GM21390 (cell line): ENCODE measurements around the gene CAP2.

Experiments
- ATAC-seq: cut with Tn5 transposase; IDR thresholded peaks from one replicate; pipeline ENCODE4 v1.9.1; 2021; ENCODE audit not compliant: unreplicated experiment

Gene CAP2

DNA sequence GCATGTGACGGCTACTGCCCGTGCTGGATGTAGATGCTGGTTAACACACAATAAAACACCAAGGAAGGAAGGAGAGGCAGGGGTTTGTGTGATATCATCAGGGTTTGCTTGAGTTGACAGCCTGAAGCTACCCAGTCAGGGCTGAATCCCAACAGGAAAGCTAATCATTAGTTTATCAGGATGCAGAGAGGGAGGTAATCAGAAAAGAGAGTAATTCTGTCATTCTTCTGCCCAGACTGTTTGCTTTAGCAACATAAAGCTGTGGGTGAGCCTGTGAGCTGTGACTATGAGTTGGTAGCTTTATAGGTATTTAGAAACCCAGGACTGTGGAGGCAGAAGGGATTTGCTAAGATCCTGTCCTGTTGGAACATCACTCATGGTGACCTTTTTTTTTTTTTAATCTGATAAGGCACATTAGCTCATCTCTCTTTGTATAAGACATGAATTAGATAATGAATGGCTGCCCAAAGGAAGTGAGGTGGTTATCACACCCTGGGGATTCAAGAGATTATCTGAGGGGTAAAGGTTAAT lies 79.3 kb downstream of the CAP2 start:
- ATAC-seq: no peak

DNA sequence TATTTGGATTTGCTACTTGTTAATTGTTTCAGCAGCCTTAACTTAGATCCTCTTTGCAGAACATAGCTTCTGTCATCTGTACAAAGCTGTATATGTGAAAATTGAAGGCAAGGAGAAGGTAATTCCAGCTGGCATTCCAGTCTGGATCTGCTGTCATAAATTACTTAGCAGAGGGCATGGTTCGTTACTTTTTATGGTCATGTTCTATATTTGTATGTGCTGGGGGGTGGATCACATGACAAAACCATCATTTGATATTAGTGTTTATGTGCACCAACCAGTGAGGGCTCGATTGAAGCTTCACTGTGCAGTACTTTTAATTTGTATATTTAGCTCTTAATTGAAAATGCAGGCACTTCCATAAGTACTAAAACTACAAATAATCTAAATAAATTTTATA lies 80.2 kb downstream of the CAP2 start:
- no peak for ATAC-seq

DNA sequence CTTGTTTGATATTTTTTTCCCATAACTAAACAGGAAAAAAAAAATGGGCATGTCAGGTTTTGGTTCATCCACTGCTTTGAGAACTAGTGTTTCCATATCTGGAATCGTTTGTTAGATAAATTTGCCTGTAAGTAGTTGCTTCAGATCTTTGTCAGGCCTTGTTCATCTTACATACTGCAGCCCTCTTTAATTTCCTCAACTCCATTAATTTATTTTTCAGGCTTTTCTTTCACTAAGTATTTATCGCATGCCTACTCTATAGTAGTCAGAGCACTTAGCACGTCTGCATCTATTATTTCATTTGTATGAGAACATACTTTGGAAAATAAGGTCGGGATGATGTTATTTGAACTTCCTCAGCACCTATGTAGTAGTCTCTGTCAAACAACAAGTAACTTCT lies 80.9 kb downstream of the CAP2 start:
- ATAC-seq: no peak

DNA sequence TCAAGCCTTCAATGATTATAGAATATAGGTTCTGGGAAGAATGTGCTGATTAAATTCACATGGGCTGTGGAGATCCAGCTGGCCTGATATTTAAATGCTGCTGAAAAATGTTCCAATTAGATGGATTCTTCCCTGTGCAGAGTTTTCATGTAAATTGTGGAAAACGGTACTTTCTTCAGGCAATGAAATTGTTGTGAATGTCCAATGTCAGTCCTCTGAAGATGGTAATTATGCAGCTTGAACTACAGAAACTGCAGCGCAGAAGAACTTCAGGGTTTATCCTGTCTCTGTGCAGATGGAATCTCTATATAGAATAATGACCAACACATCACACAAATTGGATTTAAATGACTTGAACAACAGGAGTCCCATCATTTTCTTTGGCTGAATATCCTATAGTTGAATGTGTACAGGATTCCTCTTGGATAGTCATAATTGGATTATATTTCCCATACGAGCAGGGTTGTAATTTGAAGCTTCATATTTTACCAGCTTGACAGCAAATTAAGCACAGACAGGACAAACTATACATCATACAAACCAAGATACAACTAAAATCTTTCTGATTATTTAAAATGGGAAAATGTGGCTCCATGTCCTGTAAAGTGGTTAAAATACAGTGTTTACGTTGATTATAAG lies 82.3 kb downstream of the CAP2 start:
- no peak for ATAC-seq

DNA sequence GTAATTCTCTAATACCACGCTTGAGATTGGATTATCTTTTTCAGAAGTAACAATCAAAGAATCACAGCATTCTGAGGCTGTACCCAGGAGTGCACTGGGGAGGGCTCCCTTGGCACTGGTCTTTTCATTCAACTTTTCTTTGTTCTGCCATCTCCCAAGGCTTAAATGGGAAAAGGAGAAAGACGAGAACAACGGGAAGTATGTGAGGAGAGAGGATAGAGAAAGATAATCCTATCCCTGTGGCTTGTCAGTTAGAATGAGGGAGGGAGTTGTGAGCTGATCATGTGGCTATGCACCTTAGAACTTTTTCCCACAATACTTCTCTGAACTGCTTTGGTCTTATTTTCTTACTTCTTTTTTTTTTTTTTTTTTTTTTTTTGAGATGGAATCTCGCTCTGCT lies 83.1 kb downstream of the CAP2 start:
- ATAC-seq: no peak

DNA sequence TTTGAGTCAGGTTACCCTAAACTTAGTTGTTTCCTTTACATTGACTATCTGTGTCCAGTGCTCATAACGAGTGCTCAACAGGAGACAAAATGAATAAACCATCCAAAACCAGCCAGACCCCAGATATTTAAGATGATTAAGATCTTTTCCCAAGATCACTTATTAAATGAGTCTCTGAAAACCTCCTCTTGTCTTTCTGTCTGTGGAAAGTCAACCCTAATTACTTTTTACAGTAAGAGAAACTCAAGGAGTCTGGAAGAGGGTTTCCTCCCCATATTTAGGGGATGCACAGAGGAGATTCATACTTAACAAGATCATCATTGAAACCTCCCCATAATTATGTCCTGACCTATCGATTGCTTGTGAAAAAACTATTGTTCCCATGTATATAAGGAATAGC lies 84.0 kb downstream of the CAP2 start:
- no peak for ATAC-seq

DNA sequence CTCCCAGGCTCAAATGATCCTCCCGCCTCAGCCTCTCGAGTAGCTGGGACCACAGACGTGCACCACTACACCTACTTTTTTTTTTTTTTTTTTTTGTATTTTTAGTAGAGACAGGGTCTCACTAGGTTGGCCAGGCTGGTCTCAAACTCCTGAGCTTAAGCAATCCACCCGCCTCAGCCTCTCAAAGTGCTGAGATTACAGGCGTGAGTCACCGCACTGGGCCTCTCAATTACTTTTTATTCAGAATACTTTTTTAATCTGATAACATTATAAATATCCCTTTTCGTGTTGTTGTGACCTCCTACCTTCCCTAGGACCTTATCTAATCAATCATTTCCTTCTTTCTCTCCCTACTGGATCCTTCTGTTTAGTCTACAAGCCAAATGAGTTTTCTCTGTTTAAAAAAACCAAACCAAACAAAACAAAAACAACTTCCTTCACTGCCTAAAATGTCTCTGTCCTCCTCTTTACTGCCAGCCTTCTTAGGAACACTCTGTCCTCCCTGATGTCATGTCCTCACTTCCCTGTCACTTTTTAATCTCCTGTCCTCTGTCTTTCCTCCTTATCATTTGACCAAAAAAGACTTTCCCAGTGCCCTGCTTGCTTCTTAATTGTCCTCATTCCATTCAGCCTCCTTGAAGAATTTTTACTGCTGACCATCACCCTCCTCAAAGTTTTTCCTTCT lies 85.0 kb downstream of the CAP2 start:
- no peak for ATAC-seq

DNA sequence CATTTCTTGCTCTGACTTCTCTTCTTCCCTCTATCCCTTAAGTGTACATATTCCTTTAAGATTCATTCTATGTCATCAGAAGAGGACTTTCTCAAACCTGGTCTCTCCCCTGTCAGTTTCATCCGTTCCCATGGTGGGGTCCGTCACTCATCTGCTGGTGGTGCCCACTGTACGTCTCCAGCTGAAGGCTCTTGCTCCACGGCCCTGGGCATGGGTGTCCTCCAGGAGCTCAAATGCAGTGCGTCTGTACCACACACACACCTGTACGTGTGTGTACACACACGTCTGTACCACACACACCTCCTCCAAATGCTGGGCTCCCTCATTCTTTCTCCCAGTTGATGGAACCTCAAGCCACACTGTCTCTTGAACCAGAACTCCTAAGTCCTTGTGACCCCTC lies 85.6 kb downstream of the CAP2 start:
- no peak for ATAC-seq

DNA sequence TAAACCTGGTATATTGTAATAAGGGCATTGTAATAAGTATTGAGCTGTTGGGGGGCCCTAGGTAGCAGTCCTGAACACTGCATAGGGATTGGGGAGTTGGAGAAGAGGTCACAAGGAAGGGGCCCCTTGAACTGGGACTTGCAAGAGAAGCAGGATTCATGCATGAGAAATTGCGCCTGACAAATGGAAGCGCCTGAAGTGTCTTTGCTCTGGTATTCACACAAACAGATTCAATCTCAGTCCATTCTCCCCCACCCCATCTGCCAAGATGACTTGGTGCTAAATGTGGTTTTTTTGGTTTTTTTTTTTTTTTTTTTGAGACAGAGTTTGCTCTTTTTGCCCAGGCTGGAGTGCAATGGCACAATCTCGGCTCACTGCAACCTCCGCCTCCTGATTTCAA lies 87.1 kb downstream of the CAP2 start:
- ATAC-seq: no peak

DNA sequence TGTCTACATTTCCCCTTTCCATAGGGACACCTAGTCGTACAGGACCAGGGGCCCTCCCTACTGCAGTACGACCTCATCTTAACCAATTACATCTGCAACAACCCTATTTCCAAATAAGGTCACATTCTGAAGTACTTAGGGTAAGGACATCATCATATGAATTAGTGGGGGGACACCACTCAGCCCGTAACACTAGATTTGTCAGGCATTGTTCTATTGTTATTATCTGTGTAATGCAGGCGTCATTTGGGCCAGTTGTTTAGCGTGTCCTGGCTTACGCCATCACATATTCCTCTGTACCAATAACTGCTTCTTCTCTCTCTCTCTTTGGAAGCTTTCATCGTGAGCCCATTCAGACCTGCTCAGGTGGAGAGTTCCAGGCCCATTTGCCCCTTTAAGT lies 89.3 kb downstream of the CAP2 start:
- no peak for ATAC-seq

DNA sequence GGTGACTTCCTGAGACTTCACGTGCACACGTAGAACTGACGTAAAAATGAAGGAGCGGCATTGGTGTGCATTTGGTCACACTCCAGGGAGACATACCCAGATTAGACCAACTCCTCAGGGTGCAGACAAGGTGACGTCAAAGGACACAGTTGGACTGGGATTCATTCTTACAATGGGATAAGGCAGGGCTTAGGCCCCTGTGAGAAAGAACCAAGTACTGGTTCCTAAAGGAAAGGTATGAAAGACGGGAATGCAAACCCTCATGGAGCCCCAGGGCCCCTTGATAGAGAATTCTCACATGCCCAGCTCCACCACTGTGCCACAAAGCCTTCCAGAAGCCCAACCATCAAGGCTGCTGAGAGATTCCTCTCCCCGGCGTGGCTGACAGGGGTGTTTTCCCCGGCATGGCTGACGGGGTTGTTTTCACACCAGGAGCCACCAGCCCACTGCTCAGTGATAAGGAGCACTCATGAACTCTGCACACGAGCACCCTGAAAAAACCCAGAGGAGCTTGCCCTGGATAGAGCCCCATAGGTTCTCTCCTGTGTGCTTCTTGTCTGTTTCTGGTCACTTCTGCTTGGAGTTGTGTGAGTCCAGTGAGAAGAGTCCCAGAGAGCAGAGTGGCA lies 90.1 kb downstream of the CAP2 start:
- no peak for ATAC-seq

DNA sequence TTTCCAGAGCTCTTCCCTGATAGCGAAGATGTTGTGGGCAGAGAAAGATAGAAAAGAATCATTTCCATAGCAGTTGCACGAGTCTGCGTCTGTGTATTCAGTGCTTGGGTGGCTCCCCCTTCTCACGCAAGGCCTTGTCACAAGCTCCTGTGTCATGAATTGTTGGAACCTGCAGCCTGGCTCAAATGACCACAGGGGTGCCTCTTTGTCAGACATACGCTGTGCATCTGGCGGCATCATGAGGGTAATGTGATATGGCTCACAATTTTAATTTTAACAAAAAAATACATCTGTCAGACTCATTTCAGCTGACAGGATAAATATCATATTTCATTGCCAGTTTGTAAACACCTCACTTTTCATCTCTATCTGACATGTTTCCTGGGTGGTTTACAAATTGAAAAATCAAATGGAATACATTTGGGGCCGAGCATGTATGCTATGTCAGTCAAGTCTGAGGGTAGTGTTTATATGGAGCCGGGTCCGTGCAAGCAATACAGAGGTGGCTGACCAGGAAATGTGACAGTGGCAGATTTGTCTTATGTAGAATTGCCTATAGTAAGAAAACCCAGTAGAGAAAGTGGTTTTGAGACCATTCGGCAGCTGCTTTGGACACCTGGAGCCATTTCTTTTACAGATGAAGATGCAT lies 90.9 kb downstream of the CAP2 start:
- ATAC-seq: no peak

DNA sequence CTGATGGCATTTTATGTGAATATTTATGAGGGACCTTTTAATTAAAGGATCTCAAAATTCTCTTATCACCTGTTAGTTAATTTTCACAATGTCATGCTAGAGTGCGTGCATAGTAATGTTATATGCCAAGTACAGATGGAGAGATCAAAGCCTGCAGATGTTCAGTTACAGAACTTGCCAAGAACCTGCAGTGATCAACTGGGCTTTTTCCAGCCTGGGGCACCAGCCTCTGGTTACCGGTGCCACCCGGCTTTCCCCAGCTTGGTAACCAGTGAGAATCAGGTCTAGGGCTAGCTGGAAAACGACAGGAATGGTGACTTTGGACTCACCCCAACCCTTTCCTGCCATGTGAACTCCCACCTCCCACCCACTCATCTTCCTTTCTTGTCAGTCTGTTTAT lies 91.8 kb downstream of the CAP2 start:
- ATAC-seq: no peak

DNA sequence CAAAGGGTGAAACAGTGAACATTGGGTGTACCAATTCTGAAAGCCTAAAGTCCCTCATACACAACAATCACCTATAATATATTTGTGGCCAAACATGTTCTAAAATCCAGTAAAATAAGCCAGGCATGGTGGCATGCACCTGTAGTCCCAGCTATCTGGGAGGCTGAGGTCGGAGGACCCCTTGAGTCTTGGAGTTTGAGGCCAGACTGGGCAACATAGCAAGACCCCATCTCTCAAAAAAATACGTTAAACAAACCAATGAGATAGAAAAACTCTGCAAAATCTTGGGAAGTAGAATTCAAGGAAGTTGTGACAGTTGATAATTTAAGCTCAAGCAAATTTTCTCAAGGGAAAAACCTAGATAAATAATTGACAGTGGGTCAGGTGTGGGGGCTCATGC lies 92.6 kb downstream of the CAP2 start:
- ATAC-seq: no peak

DNA sequence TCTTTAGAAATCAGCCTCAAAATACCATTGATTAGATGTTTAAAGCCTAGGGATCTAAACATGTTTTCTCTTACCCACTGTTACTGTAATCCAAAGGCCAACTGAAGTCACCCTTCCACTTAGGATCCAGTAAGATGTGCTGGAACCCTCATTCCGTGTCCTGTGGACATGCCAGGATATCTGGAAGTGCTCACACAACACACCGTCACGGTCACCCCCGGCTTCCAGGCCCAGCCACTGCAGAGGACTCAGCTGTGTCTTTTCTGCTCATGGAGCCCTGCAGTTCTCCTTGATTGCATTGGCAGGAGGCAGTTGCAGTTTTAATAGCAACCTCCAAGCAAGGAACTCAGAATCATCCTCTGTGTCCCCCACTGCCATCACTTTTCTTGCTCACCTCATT lies 93.3 kb downstream of the CAP2 start:
- ATAC-seq: no peak

DNA sequence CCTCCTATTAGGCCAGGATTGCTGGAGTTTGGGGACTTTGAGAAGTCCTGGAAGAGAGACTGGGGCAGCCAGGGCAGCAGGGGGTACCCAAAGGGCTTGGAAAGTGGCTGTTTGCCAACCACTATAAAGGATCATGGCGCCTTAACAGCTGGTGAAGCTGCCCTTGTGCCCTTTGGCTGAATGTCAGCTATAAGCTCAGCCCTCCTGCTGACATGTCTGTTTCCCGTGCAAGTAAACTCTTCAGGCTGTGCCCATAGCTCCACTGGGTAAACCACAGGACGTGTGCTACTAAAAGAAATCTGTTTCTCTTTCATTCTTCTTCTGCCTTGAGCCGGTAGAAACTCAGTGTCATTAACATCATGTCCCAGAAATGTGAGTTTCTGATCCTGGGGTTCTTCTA lies 97.3 kb downstream of the CAP2 start:
- ATAC-seq: no peak

DNA sequence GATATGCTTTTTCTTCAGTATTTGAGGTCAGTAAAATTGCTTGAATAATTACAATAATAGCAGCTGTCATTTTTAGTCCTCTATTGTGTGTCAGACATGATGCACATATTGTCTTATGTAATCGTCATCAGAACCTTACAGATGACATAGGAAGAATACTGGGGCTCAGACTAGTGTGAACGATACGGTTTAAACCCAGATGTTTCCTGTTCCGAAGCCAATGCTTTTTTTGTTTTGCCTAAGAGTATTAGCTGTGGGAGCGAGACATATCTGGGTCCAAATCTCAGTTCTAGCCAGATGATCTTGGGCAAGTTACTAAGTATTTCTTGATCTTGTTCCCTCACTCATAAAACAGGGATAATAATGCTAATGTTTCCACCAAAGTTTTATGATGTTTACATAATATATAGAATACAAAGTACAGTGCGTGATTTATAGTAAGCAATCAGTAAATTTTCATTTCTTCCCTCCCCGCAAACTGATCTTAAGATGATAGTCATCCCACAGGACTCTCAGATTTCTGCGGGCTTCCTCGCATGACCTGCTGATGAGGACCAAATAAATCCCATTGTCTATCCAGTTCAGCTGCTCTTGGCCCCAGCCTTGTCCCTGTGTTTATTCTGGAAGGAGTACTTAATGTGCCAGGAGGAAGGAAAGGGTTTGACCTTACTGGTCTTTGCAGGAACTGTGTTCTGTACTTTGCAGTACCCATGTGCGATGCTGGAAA lies 98.2 kb downstream of the CAP2 start:
- no peak for ATAC-seq

DNA sequence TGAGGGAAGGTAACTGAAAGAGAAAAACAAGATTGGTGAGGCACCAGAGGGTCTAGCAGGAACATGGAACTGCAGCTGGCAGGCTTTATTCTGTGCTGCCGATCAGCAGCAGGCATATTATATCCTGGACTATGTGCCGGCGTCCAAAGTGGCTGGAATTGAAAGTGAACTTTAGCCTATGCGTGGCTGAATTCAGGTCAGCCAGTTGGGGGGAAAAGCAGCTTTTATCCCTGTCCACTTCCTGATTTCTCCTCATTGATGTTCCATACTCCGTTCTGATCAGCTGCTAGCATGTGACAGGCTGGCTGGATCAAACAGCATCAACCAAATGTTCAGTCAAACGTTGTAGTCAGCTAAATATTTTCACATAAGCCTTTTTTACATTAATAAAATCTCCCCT lies 99.0 kb downstream of the CAP2 start:
- ATAC-seq: no peak

DNA sequence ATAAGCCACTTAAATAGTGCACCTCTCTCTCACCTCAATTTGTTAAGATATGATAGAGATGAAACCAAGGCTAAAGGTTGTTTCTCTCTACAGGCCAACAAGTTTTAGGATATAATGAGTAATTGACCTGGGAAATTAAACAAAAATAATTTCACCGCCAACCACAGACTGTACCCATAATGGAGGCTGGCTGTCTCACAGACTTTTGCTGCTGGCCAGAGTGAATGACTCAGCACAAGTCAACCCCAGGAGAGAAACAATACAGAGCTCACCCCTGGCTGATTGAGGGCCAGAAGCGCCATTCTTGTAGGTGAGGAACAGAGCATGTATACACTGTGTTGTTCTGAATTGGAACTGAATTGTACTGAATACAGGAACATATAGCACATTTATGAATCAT lies 99.9 kb downstream of the CAP2 start:
- ATAC-seq: no peak

DNA sequence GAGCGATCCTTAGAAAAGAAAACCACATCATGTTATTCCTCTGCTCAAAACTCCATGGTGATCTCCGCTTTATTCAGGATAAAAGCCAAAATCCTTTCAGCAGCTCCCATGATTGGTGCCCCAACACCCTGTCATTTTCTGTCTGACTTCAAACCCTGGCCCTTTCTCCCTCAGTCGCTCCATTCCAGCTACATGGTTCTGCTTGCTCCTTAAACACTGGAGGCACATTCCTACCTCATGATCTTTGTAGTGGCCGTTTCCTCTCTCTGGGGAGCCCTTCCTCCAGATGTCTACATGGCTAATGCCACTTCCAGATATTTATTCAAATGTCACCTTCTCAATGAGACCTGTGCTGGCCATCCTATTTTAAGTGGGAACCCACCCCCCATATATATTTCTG lies 100.8 kb downstream of the CAP2 start:
- no peak for ATAC-seq

DNA sequence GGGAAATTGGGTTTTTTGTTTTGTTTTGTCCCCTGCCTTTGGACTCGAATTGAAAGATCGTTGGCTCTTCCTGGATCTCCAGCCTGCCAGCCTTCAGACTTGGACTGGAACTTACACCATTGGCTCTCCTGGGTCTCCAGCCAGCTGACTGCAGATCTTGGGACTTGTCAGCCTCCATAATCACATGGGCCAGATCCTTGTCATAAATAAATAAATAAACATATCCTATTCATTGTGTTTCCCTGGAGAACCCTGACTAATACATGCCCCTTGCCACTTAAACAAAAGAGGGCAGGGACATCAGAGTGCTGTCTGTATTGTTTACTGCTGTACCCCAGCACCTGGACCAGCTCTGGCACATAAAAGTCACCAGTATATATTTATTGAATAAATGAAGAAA lies 101.5 kb downstream of the CAP2 start:
- no peak for ATAC-seq
